Measurements from ENCODE around the gene RNF8.

DNA sequence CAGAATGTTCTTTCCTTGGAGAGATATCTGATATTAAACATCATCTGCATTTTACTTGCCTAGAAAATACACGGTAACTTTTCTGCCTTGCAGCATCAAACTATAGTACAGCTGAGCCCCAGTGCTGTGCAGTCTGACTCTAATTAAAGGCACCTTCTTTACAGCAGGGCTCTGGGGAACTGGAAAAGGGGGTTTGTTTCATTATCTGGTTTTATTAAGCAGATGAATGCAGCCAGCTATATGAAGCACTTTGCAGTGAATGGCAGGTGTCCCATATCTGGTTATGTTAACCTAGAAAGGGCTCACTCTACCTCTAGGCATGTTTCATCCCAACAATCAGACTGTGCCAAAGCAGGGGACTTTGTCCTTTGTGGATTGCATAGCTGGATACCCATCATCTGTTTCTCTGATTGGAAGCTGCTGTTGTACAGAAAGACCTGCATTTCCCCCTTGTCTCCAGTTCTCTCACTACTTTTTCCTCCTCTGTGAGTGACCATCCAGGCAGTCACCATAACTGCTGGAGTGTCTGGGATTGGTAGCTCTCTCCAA is 39.7 kb downstream of the RNF8 start:
- TF ChIP-seq, protein P1, sequence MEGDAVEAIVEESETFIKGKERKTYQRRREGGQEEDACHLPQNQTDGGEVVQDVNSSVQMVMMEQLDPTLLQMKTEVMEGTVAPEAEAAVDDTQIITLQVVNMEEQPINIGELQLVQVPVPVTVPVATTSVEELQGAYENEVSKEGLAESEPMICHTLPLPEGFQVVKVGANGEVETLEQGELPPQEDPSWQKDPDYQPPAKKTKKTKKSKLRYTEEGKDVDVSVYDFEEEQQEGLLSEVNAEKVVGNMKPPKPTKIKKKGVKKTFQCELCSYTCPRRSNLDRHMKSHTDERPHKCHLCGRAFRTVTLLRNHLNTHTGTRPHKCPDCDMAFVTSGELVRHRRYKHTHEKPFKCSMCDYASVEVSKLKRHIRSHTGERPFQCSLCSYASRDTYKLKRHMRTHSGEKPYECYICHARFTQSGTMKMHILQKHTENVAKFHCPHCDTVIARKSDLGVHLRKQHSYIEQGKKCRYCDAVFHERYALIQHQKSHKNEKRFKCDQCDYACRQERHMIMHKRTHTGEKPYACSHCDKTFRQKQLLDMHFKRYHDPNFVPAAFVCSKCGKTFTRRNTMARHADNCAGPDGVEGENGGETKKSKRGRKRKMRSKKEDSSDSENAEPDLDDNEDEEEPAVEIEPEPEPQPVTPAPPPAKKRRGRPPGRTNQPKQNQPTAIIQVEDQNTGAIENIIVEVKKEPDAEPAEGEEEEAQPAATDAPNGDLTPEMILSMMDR (IDR thresholded peaks at IDR 0.05) = no peak
- TF ChIP-seq POLR2A (IDR thresholded peaks at IDR 0.05) = no peak
